Neural progenitor cell (in vitro differentiated cells): ENCODE data around the gene WBP2. TPM values are rescaled to one million over a fixed set of nuclear protein-coding genes. Genes with fewer than 3 reads are reported as not detected.
A peak's percentile ranks its signal among the peaks of the same experiment; 100 is the strongest.

Experiments
- DNase-seq: peaks from one replicate; pipeline ENCODE4 v3.0.0-alpha.2; 2016; ENCODE audit warnings: low spot score
- H2AFZ ChIP-seq: fragments of 200-600 bp; sonication (generic); replicated peaks from 2 replicates; pipeline ENCODE4 v1.6.1; 2016; ENCODE audit warnings: antibody characterized with exemption
- H3F3A ChIP-seq: fragments of 200-600 bp; sonication (generic); 2 replicates; pipeline ENCODE4 v1.6.1; 2016; ENCODE audit warnings: antibody characterized with exemption, low read depth
- H3K27ac ChIP-seq: fragments of 200-600 bp; sonication (generic); 2 replicates; pipeline ENCODE4 v1.5.1; 2016; ENCODE audit warnings: mild to moderate bottlenecking
- H3K27me3 ChIP-seq: fragments of 200-600 bp; sonication (generic); 2 replicates; pipeline ENCODE4 v1.6.1; 2016; ENCODE audit warnings: mild to moderate bottlenecking, moderate library complexity
- H3K36me3 ChIP-seq: fragments of 200-600 bp; sonication (generic); 2 replicates; pipeline ENCODE4 v1.5.1; 2016
- H3K4me1 ChIP-seq: fragments of 200-600 bp; sonication (generic); 2 replicates; pipeline ENCODE4 v1.6.1; 2016; ENCODE audit warnings: mixed run types
- H3K4me2 ChIP-seq: fragments of 200-600 bp; sonication (generic); 2 replicates; pipeline ENCODE4 v1.6.1; 2016
- H3K4me3 ChIP-seq: fragments of 200-600 bp; sonication (generic); 2 replicates; pipeline ENCODE4 v1.5.1; 2016
- H3K79me2 ChIP-seq: fragments of 200-600 bp; sonication (generic); 2 replicates; pipeline ENCODE4 v1.6.1; 2016; ENCODE audit warnings: low read depth
- H3K9ac ChIP-seq: fragments of 200-600 bp; sonication (generic); 2 replicates; pipeline ENCODE4 v1.6.1; 2016
- H3K9me3 ChIP-seq: fragments of 200-600 bp; sonication (generic); 2 replicates; pipeline ENCODE4 v1.5.1; 2016; ENCODE audit warnings: low read depth
- H4K20me1 ChIP-seq: fragments of 200-600 bp; sonication (generic); 2 replicates; pipeline ENCODE4 v1.6.1; 2016; ENCODE audit warnings: low read depth
- H3K27ac Mint-ChIP-seq: 3 replicates; pipeline ENCODE4 v1.8.0; 2021; ENCODE audit warnings: mixed read lengths
- H3K27me3 Mint-ChIP-seq: 2 replicates; pipeline ENCODE4 v1.8.0; 2022; ENCODE audit warnings: low read depth, mild to moderate bottlenecking, inconsistent platforms, moderate library complexity, mixed read lengths; ENCODE audit not compliant: insufficient read depth
- H3K36me3 Mint-ChIP-seq: 3 replicates; pipeline ENCODE4 v1.8.0; 2021; ENCODE audit warnings: mixed read lengths
- H3K4me1 Mint-ChIP-seq: 3 replicates; pipeline ENCODE4 v1.8.0; 2021; ENCODE audit warnings: mixed read lengths
- H3K4me3 Mint-ChIP-seq: 3 replicates; pipeline ENCODE4 v1.8.0; 2021; ENCODE audit warnings: mild to moderate bottlenecking, moderate library complexity, mixed read lengths
- H3K9me3 Mint-ChIP-seq: 3 replicates; pipeline ENCODE4 v1.8.0; 2020; ENCODE audit warnings: mixed read lengths
- EZH2 ChIP-seq: fragments of 200-600 bp; sonication (generic); IDR thresholded peaks from 2 replicates; pipeline ENCODE4 v1.6.1; 2017; ENCODE audit warnings: antibody characterized with exemption, mild to moderate bottlenecking, moderate library complexity
- EZH2phosphoT487 ChIP-seq: fragments of 200-600 bp; sonication (generic); IDR thresholded peaks from 2 replicates; pipeline ENCODE4 v1.6.1; 2017; ENCODE audit warnings: antibody characterized with exemption
- total RNA-seq: library from RNA; depleted of rRNA; stranded (reverse); fragments of >200 nt; gene quantifications from 2 replicates; pipeline ENCODE4 v1.2.3, GENCODE V29; 2015; ENCODE audit warnings: low replicate concordance
- TF ChIP-seq, protein P1 (sequence below): fragments of 200-600 bp; sonication (generic); IDR thresholded peaks from 2 replicates; pipeline ENCODE4 v1.5.1; 2017; ENCODE audit warnings: antibody characterized with exemption, mild to moderate bottlenecking

WBP2 gene
- total RNA-seq, 1 donor from 2014 or later: 20.9 TPM

GRCh38 chr17:75848523-75849278 is 6.4 kb downstream of the WBP2 start:
- peaks cover 6% of the 10 kb centered on the region for H4K20me1 ChIP-seq
- no peak overlapping the region for H3K27ac ChIP-seq
- H3K36me3 ChIP-seq: no peaks in the 10 kb centered on the region

GRCh38 chr17:75847614-75848522 is 7.3 kb downstream of the WBP2 start:
- no peaks in the 10 kb centered on the region for H3K9me3 ChIP-seq
- H3K4me3 ChIP-seq: no peak overlapping the region
- H3K27me3 ChIP-seq: no peaks in the 10 kb centered on the region
- Mint-ChIP-seq H3K4me3 (peak overlapping the region; percentile 58), H3K9me3 (no peaks in the 10 kb centered on the region), H3K36me3 (peaks cover 5% of the 10 kb centered on the region), H3K27ac (no peak overlapping the region), H3K27me3 (peaks cover 2% of the 10 kb centered on the region), H3K4me1 (peaks cover 8% of the 10 kb centered on the region)
- TF ChIP-seq EZH2 (no peak), EZH2phosphoT487 (no peak)
- TF ChIP-seq, protein P1, sequence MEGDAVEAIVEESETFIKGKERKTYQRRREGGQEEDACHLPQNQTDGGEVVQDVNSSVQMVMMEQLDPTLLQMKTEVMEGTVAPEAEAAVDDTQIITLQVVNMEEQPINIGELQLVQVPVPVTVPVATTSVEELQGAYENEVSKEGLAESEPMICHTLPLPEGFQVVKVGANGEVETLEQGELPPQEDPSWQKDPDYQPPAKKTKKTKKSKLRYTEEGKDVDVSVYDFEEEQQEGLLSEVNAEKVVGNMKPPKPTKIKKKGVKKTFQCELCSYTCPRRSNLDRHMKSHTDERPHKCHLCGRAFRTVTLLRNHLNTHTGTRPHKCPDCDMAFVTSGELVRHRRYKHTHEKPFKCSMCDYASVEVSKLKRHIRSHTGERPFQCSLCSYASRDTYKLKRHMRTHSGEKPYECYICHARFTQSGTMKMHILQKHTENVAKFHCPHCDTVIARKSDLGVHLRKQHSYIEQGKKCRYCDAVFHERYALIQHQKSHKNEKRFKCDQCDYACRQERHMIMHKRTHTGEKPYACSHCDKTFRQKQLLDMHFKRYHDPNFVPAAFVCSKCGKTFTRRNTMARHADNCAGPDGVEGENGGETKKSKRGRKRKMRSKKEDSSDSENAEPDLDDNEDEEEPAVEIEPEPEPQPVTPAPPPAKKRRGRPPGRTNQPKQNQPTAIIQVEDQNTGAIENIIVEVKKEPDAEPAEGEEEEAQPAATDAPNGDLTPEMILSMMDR: no peak
- H3K4me2 ChIP-seq: no peak overlapping the region
- peaks cover 6% of the 10 kb centered on the region for H4K20me1 ChIP-seq
- peaks cover 2% of the 10 kb centered on the region for H3K79me2 ChIP-seq
- peaks cover 20% of the 10 kb centered on the region for H3F3A ChIP-seq
- no peak overlapping the region for H3K9ac ChIP-seq
- H2AFZ ChIP-seq: no peak overlapping the region
- H3K36me3 ChIP-seq: no peaks in the 10 kb centered on the region
- H3K4me1 ChIP-seq: no peaks in the 10 kb centered on the region
- no peak for DNase-seq
- no peak overlapping the region for H3K27ac ChIP-seq

More at GRCh38 chr17:75848523-75849278, 6.4 kb downstream of the WBP2 start:
- Mint-ChIP-seq H3K4me3 (peak overlapping the region; percentile 58), H3K4me1 (peaks cover 8% of the 10 kb centered on the region), H3K9me3 (no peaks in the 10 kb centered on the region), H3K27ac (no peak overlapping the region), H3K27me3 (peaks cover 2% of the 10 kb centered on the region), H3K36me3 (peaks cover 5% of the 10 kb centered on the region)
- Histone ChIP-seq H3F3A (peaks cover 20% of the 10 kb centered on the region), H3K9me3 (no peaks in the 10 kb centered on the region), H3K27me3 (no peaks in the 10 kb centered on the region), H3K4me2 (no peak overlapping the region), H3K79me2 (peaks cover 11% of the 10 kb centered on the region), H2AFZ (no peak overlapping the region), H3K4me3 (no peak overlapping the region), H3K9ac (no peak overlapping the region), H3K4me1 (no peaks in the 10 kb centered on the region)
- peak; percentile 84 for DNase-seq
- no peak for TF ChIP-seq EZH2
- TF ChIP-seq, protein P1: peak; percentile 83

GRCh38 chr17:75846692-75847613 is 8.2 kb downstream of the WBP2 start:
- no peaks in the 10 kb centered on the region for H3K27me3 ChIP-seq

More at GRCh38 chr17:75846692-75847613, 8.2 kb downstream of the WBP2 start:
- Histone ChIP-seq H3K36me3 (no peaks in the 10 kb centered on the region), H4K20me1 (peaks cover 6% of the 10 kb centered on the region), H3K27ac (no peak overlapping the region), H3K4me2 (no peak overlapping the region), H3K4me3 (no peak overlapping the region), H3K4me1 (no peaks in the 10 kb centered on the region), H3F3A (peaks cover 20% of the 10 kb centered on the region), H2AFZ (no peak overlapping the region), H3K9ac (no peak overlapping the region), H3K79me2 (no peaks in the 10 kb centered on the region), H3K9me3 (no peaks in the 10 kb centered on the region)
- Mint-ChIP-seq H3K36me3 (peaks cover 5% of the 10 kb centered on the region), H3K4me3 (no peak overlapping the region), H3K9me3 (no peaks in the 10 kb centered on the region), H3K27ac (no peak overlapping the region), H3K27me3 (peaks cover 2% of the 10 kb centered on the region), H3K4me1 (peaks cover 6% of the 10 kb centered on the region)
- TF ChIP-seq EZH2phosphoT487 (no peak), EZH2 (no peak)
- TF ChIP-seq, protein P1: no peak
- no peak for DNase-seq
